Measurements from ENCODE around the gene ABCB11.

DNA sequence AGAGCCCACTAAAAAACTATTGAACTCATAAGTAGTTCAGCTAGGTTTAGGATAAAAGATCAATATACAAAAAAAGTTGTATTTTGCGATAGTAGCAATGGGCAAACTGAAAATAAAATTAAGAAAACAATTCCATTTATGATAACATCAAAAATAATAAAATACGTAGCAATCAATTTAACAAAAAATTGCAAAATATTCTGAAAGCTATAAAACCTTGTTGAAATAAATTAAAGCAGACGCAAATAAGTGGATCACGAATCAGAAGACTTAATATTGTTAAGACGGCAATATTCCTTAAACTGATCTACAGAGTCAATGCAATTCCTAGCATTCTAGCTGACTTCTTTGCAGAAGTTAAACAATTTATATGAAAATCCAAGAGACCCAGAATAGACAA lies 24.5 kb downstream of the ABCB11 start:
- no peak for TF ChIP-seq POLR2AphosphoS5 (IDR thresholded peaks at IDR 0.05; ENCODE audit: low read depth, low read length)
- no peak for TF ChIP-seq SIN3A (IDR thresholded peaks at IDR 0.05; ENCODE audit: borderline replicate concordance, insufficient read depth, low read length)
- TF ChIP-seq, protein P1, sequence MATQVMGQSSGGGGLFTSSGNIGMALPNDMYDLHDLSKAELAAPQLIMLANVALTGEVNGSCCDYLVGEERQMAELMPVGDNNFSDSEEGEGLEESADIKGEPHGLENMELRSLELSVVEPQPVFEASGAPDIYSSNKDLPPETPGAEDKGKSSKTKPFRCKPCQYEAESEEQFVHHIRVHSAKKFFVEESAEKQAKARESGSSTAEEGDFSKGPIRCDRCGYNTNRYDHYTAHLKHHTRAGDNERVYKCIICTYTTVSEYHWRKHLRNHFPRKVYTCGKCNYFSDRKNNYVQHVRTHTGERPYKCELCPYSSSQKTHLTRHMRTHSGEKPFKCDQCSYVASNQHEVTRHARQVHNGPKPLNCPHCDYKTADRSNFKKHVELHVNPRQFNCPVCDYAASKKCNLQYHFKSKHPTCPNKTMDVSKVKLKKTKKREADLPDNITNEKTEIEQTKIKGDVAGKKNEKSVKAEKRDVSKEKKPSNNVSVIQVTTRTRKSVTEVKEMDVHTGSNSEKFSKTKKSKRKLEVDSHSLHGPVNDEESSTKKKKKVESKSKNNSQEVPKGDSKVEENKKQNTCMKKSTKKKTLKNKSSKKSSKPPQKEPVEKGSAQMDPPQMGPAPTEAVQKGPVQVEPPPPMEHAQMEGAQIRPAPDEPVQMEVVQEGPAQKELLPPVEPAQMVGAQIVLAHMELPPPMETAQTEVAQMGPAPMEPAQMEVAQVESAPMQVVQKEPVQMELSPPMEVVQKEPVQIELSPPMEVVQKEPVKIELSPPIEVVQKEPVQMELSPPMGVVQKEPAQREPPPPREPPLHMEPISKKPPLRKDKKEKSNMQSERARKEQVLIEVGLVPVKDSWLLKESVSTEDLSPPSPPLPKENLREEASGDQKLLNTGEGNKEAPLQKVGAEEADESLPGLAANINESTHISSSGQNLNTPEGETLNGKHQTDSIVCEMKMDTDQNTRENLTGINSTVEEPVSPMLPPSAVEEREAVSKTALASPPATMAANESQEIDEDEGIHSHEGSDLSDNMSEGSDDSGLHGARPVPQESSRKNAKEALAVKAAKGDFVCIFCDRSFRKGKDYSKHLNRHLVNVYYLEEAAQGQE (IDR thresholded peaks at IDR 0.05; ENCODE audit: insufficient read depth in 1 of 2, low read depth in 2 of 2, low read length in 2 of 2) = no peak
